ENCODE measurements around the gene OR8B12.

- TF ChIP-seq, protein P1, sequence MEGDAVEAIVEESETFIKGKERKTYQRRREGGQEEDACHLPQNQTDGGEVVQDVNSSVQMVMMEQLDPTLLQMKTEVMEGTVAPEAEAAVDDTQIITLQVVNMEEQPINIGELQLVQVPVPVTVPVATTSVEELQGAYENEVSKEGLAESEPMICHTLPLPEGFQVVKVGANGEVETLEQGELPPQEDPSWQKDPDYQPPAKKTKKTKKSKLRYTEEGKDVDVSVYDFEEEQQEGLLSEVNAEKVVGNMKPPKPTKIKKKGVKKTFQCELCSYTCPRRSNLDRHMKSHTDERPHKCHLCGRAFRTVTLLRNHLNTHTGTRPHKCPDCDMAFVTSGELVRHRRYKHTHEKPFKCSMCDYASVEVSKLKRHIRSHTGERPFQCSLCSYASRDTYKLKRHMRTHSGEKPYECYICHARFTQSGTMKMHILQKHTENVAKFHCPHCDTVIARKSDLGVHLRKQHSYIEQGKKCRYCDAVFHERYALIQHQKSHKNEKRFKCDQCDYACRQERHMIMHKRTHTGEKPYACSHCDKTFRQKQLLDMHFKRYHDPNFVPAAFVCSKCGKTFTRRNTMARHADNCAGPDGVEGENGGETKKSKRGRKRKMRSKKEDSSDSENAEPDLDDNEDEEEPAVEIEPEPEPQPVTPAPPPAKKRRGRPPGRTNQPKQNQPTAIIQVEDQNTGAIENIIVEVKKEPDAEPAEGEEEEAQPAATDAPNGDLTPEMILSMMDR (IDR thresholded peaks at IDR 0.05), result no peak
- TF ChIP-seq KDM1A (IDR thresholded peaks at IDR 0.05; ENCODE audit: low read depth), result no peak
- no peak for TF ChIP-seq MAX (IDR thresholded peaks at IDR 0.05)
- TF ChIP-seq HMGXB4 (CRISPR knock-in tag; IDR thresholded peaks at IDR 0.05; ENCODE audit: borderline replicate concordance), result no peak
- TF ChIP-seq POLR2A (IDR thresholded peaks at IDR 0.05; ENCODE audit: low read length), result no peak
- no peak for TF ChIP-seq BHLHE40 (IDR thresholded peaks at IDR 0.05; ENCODE audit: low read depth, low read length)
- TF ChIP-seq PBX3 (IDR thresholded peaks at IDR 0.05), result no peak
- no peak for TF ChIP-seq POLR2AphosphoS2 (conservative IDR thresholded peaks at IDR 0.05; ENCODE audit: low read length)
- no peak for TF ChIP-seq NR3C1 (IDR thresholded peaks at IDR 0.05)
- TF ChIP-seq EP300 (IDR thresholded peaks at IDR 0.05), result no peak
- TF ChIP-seq RFX5 (IDR thresholded peaks at IDR 0.05), result no peak
These were observed 24.4 kb downstream of the OR8B12 start for GRCh38 chr11:124518989-124519451.

Data from A549 (cell line).